ENCODE measurements around the gene PRKCD.

The PRKCD gene

DNA sequence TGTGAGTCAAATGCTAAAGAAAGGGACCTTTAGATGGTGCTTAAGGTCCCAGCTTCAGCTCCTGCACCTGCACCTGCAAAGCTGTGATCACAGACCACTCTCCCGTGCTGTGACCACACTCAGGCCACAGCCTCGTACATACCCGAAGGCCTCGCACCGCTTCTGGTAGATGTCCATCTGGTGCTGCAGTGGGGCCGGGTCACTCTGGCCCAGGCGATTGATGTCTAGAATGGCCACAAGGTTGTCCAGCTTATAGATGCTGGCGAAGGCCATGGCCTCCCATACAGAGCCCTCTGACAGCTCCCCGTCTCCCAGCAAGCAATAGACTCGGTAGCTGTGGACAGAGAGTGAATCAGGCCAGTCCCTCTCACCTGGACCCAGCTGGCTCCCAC is 73.8 kb downstream of the PRKCD start:
- no peak for DNase-seq
- TF ChIP-seq, protein P1, sequence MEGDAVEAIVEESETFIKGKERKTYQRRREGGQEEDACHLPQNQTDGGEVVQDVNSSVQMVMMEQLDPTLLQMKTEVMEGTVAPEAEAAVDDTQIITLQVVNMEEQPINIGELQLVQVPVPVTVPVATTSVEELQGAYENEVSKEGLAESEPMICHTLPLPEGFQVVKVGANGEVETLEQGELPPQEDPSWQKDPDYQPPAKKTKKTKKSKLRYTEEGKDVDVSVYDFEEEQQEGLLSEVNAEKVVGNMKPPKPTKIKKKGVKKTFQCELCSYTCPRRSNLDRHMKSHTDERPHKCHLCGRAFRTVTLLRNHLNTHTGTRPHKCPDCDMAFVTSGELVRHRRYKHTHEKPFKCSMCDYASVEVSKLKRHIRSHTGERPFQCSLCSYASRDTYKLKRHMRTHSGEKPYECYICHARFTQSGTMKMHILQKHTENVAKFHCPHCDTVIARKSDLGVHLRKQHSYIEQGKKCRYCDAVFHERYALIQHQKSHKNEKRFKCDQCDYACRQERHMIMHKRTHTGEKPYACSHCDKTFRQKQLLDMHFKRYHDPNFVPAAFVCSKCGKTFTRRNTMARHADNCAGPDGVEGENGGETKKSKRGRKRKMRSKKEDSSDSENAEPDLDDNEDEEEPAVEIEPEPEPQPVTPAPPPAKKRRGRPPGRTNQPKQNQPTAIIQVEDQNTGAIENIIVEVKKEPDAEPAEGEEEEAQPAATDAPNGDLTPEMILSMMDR (IDR thresholded peaks at IDR 0.05; ENCODE audit: low read depth, low read length): no peak
- H3K36me3 ChIP-seq: peaks cover 69% of the 10 kb centered on the region
- H3K9me3 ChIP-seq: no peaks in the 10 kb centered on the region
- no peaks in the 10 kb centered on the region for H3K27me3 ChIP-seq
- H3K4me1 ChIP-seq: no peaks in the 10 kb centered on the region
- H3K4me3 ChIP-seq (ENCODE audit: low read depth, low read length): no peak overlapping the region

DNA sequence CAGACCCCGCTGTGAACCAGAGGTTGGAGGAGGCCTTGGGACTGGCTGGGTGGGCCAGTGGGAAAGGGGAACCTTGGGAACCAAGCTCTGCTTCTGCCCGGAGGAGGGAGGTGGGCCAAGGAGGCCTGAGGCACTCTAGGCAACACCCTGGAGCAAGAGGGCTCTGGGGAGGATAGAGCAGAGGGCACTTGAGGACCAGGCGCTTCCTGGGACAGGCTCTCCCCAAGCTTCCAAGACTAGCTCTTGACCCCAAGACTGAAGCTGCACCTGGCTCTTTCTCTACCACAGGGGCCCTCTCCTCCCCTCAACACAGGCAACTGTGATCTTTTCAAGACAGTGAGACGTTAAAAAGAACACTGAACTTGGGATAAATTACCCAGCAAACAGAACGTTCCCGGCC is 74.5 kb downstream of the PRKCD start:
- peaks cover 70% of the 10 kb centered on the region for H3K36me3 ChIP-seq
- H3K4me1 ChIP-seq: no peaks in the 10 kb centered on the region
- TF ChIP-seq, protein P1 (IDR thresholded peaks at IDR 0.05; ENCODE audit: low read depth, low read length): no peak
- no peaks in the 10 kb centered on the region for H3K27me3 ChIP-seq
- no peaks in the 10 kb centered on the region for H3K9me3 ChIP-seq
- DNase-seq: no peak
- no peak overlapping the region for H3K4me3 ChIP-seq (ENCODE audit: low read depth, low read length)

DNA sequence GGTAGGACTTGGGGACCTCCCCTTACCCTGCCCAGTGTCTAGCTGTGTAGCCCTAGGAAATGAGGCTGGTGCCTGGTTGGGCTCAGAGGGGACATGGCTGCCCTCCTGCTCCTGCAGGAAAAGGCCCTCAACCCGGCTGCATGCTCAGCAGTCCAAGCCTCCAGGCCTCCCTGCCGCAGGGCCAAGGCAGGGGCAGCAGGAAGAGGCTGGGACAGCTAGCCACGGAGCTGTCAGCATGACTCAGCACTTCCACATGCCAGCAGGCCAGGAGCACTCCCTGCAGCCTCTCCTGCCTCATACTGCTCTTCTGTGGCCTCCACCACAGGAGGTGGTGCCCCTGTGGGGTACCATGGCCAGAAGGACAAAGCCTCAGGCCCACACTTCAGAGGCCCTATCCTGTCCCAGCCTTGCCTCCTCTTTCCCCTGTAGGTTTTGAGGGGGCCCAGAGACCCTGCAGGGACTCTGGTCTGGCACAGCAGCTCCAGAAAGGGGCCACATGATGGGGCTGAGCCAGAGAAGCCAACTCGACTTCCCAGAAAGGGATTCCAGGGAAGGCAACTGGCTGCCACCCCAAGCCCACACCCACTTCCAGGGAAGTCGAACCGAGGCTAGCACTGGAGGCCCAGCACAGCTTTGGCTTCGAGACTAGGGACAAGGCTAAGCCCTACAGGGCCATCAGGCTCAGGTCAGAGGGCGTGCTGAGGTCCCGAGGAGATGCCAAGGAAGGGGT is 75.3 kb downstream of the PRKCD start:
- TF ChIP-seq, protein P1 (IDR thresholded peaks at IDR 0.05; ENCODE audit: low read depth, low read length): no peak

DNA sequence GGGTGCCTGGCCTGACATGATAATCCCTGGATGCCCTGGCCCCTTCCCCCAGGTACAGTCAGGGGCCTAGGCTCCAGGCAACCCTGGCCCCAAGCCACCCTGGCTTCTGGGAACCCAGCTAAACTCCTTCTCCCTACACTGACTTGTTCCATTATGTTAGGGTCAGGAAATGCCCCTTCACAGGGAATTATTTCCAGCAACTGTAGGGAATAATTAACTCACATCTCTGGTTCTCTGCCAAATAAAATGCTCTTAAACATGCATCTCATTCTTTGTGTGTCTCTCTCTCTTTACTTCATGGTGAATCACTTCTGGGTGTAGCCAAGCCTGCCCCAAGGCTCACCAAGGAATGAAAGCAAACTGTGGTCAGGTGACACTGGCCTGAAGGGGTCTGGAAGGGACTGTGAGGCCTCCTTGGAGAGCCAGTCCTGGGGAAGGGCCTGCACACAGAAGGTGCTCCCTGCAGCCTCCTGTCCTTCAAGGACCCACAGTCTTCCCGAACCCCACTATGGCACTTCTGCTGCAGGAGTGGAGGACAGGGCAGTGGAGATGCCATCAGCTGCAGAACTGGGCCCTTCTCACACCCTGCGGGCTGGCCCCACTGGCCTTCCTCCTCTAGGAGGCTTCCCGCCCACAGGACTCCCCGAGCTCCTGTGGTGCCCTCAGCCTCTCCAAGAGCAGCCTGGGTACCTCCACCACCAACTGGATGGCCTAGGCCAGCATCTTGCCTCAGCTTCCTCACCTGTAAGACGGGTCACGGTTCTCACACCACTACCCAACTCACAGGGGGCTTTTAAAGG is 77.2 kb downstream of the PRKCD start:
- TF ChIP-seq, protein P1 (IDR thresholded peaks at IDR 0.05; ENCODE audit: low read depth, low read length): no peak
- Histone ChIP-seq H3K9me3 (no peaks in the 10 kb centered on the region), H3K27me3 (no peaks in the 10 kb centered on the region), H3K4me1 (no peaks in the 10 kb centered on the region), H3K4me3 (ENCODE audit: low read depth, low read length) (no peak overlapping the region), H3K36me3 (peaks cover 68% of the 10 kb centered on the region)
- no peak for DNase-seq

More for the DNA sequence above, 75.3 kb downstream of the PRKCD start:
- no peaks in the 10 kb centered on the region for H3K27me3 ChIP-seq
- H3K36me3 ChIP-seq: peaks cover 69% of the 10 kb centered on the region
- no peaks in the 10 kb centered on the region for H3K9me3 ChIP-seq
- H3K4me1 ChIP-seq: no peaks in the 10 kb centered on the region
- no peak overlapping the region for H3K4me3 ChIP-seq (ENCODE audit: low read depth, low read length)
- DNase-seq: peak; percentile 41

DNA sequence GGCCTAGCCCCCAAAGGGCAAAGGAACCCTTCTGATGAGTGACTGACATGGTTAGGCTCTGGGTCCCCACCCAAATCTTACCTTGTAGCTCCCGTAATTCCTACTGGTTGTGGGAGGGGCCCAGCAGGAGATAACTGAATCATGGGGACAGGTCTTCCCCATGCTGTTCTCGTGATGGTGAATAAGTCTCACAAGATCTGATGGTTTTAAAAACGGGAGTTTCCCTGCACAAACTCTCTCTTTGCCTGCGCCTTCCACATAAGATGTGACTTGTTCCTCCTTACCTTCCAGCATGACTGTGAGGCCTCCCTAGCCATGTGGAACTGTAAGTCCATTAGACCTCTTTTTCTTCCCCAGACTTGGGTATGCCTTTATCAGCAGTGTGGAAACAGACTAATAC is 77.9 kb downstream of the PRKCD start:
- TF ChIP-seq, protein P1 (IDR thresholded peaks at IDR 0.05; ENCODE audit: low read depth, low read length): no peak
- H3K4me3 ChIP-seq (ENCODE audit: low read depth, low read length): no peak overlapping the region
- no peak for DNase-seq
- peaks cover 65% of the 10 kb centered on the region for H3K36me3 ChIP-seq
- no peaks in the 10 kb centered on the region for H3K27me3 ChIP-seq
- H3K4me1 ChIP-seq: no peaks in the 10 kb centered on the region
- H3K9me3 ChIP-seq: no peaks in the 10 kb centered on the region

DNA sequence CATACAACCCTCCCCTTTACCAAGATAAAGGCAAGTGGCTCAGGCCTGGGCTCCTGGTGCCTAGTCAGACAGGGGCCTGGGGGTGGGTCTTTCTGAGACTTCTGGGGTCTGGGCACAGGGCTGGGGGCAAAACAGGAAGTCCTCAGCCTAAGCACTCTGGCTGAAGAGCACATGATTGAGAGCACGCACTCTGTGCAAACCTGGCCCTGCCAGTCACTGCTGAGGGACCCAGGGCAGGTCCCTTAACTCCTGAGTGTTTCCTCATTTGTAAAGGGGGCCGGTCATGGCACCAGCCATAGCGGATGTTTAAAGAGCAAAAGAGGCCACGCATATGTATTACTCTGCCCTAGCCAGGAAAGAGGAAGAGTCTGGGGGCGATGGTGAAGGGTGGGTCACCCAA is 78.8 kb downstream of the PRKCD start:
- H3K27me3 ChIP-seq: no peaks in the 10 kb centered on the region
- TF ChIP-seq, protein P1 (IDR thresholded peaks at IDR 0.05; ENCODE audit: low read depth, low read length): no peak
- H3K36me3 ChIP-seq: peaks cover 57% of the 10 kb centered on the region
- H3K4me1 ChIP-seq: no peaks in the 10 kb centered on the region
- no peak overlapping the region for H3K4me3 ChIP-seq (ENCODE audit: low read depth, low read length)
- DNase-seq: no peak
- H3K9me3 ChIP-seq: no peaks in the 10 kb centered on the region

All from BE2C (cell line).